Panc1 (cell line): ENCODE data around the gene FCN2. TPM values are rescaled to one million over a fixed set of nuclear protein-coding genes. Genes with fewer than 3 reads are reported as not detected.

Experiments
- ATAC-seq: fragments of 200-7000 bp; cut with Tn5 transposase; 2 replicates; pipeline ENCODE4 v1.9.1; 2020; ENCODE audit warnings: mild to moderate bottlenecking, moderate library complexity
- BruUV-seq: library from RNA; stranded (reverse); fragments of 400-500 nt; replicated peaks from 2 replicates; lab custom pipeline; 2021; lab: Mats Ljungman, UMichigan
- CTCF ChIA-PET: fragments of 300-600 bp; sonication (Branson Sonifier 250); formaldehyde crosslinking; loops from one replicate; lab custom pipeline; 2022; ENCODE audit warnings: antibody characterized with exemption; lab: Charles Lee
- POLR2A ChIA-PET: fragments of 300-600 bp; sonication (Branson Sonifier 250); formaldehyde crosslinking; loops from one replicate; lab custom pipeline; 2022; ENCODE audit warnings: antibody characterized with exemption; lab: Charles Lee
- DNase-seq: peaks from one replicate; pipeline ENCODE4 v3.0.0-alpha.2; 2010; ENCODE audit warnings: low read depth, low spot score
- H3K27ac ChIP-seq: 2 replicates; pipeline ENCODE4 v1.5.1; 2011; ENCODE audit warnings: mild to moderate bottlenecking, low read length, inconsistent platforms
- H3K27me3 ChIP-seq: fragments of 200-500 bp; sonication (Bioruptor generic); 2 replicates; pipeline ENCODE4 v1.6.0; 2014; ENCODE audit warnings: low read length, inconsistent platforms; ENCODE audit not compliant: control insufficient read depth, insufficient read depth
- H3K36me3 ChIP-seq: fragments of 200-500 bp; sonication (Bioruptor generic); 2 replicates; pipeline ENCODE4 v1.5.1; 2014; ENCODE audit warnings: inconsistent platforms, mild to moderate bottlenecking, low read length, moderate library complexity; ENCODE audit not compliant: control insufficient read depth, insufficient read depth
- H3K4me1 ChIP-seq: 2 replicates; pipeline ENCODE4 v1.5.1; 2011; ENCODE audit warnings: inconsistent platforms, mild to moderate bottlenecking, low read length, moderate library complexity; ENCODE audit not compliant: control insufficient read depth, insufficient read depth
- H3K4me3 ChIP-seq, 2 experiments: 2 replicates each; pipeline ENCODE4 v1.5.1; 2011 to 2012; ENCODE audit warnings: low read depth in 2 of 2, low read length in 2 of 2, mild to moderate bottlenecking in 2 of 2, inconsistent platforms in 1 of 2, moderate library complexity in 1 of 2
- H3K9me3 ChIP-seq: fragments of 200-500 bp; sonication (Bioruptor generic); 2 replicates; pipeline ENCODE4 v1.5.1; 2014; ENCODE audit warnings: low read depth, mild to moderate bottlenecking, inconsistent platforms, low read length, moderate library complexity; ENCODE audit not compliant: control insufficient read depth, insufficient read depth
- POLR2AphosphoS5 ChIP-seq: IDR thresholded peaks from 2 replicates; pipeline ENCODE4 v1.6.1; 2012; ENCODE audit warnings: mild to moderate bottlenecking, low read depth, low read length, moderate library complexity
- SIN3A ChIP-seq: IDR thresholded peaks from 2 replicates; pipeline ENCODE4 v1.6.1; 2012; ENCODE audit warnings: low read depth, mild to moderate bottlenecking, low read length, moderate library complexity, borderline replicate concordance; ENCODE audit not compliant: insufficient read depth
- TCF7L2 ChIP-seq: IDR thresholded peaks from 2 replicates; pipeline ENCODE4 v1.6.1; 2011; ENCODE audit warnings: mild to moderate bottlenecking, low read depth, low read length, inconsistent platforms
- in situ Hi-C: cut with HindIII; loops from 2 replicates; pipeline ENCODE4 v1.10.0; 2016; ENCODE audit warnings: low sequenced_read_pairs, low pct_unique_long_range_greater_than_20kb
- intact Hi-C: fragments of 100-400 bp; cut with micrococcal nuclease; formaldehyde crosslinking; loops from one replicate; pipeline ENCODE4 v1.10.0; 2022; ENCODE audit not compliant: unreplicated experiment
- total RNA-seq: library from RNA; stranded (reverse); gene quantifications from one replicate; pipeline ENCODE4 v1.2.1, GENCODE V29; 2021; ENCODE audit not compliant: unreplicated experiment
- TF ChIP-seq, protein P1 (sequence below), 2 experiments: IDR thresholded peaks; 2 replicates each; pipeline ENCODE4 v1.6.1; 2011 to 2012; ENCODE audit warnings: low read depth in 2 of 2, control low read depth in 1 of 2, low read length in 1 of 2, mild to moderate bottlenecking in 1 of 2, moderate library complexity in 1 of 2; ENCODE audit not compliant: insufficient read depth in 1 of 2
- TF ChIP-seq, protein P2 (sequence below): fragments of 450-650 bp; IDR thresholded peaks from 2 replicates; pipeline ENCODE4 v1.5.1; 2017; ENCODE audit warnings: mild to moderate bottlenecking

The FCN2 gene
- total RNA-seq, 1 experiment from 2014 or later = not detected

DNA sequence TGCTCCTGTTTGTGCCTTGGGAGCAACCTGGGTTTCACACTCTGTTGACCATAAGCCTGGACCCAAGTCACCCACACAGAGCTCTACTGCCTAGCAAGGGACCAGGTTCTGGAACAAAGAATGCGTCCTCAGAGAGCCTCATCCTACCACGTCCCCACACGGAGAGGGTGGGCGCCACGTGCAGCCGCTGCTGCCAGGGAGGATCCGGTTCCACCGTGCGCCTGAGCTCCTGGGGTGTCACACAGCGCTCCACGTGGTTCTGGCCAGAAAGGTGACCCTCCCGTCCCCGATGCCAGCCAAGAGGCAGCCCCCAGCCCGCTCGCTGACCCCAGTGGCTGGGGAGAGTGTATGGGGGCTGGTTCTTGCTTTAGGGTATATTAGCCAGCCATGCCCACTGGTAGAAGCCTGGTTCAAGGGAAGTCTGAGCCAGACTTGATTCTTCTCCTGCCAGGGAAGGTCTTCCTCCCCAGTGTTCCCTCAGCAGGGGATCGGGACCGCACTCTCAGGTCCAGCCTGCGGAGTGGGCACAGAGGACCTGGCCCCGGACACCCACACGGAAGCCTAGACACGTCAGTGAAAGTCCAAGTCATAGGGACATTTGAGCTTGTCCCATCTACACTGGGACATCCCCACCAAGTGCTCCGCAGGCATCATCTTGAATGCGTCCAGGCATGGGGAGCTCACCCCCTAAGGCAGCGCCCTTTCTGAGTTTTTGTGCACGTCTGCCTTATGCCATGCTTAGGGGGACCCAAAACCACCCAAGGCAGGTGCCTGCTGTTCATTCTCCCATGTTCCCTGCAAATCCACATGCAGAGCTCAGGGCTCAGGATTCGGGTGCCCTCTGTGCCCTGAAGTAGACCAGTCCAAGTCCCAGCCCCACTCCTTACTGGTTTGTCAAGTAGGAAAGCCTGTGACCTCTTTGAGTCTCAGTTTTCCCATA is 34.7 kb downstream of the FCN2 start:
- TF ChIP-seq TCF7L2 (no peak), POLR2AphosphoS5 (no peak), SIN3A (no peak)
- TF ChIP-seq, protein P1, sequence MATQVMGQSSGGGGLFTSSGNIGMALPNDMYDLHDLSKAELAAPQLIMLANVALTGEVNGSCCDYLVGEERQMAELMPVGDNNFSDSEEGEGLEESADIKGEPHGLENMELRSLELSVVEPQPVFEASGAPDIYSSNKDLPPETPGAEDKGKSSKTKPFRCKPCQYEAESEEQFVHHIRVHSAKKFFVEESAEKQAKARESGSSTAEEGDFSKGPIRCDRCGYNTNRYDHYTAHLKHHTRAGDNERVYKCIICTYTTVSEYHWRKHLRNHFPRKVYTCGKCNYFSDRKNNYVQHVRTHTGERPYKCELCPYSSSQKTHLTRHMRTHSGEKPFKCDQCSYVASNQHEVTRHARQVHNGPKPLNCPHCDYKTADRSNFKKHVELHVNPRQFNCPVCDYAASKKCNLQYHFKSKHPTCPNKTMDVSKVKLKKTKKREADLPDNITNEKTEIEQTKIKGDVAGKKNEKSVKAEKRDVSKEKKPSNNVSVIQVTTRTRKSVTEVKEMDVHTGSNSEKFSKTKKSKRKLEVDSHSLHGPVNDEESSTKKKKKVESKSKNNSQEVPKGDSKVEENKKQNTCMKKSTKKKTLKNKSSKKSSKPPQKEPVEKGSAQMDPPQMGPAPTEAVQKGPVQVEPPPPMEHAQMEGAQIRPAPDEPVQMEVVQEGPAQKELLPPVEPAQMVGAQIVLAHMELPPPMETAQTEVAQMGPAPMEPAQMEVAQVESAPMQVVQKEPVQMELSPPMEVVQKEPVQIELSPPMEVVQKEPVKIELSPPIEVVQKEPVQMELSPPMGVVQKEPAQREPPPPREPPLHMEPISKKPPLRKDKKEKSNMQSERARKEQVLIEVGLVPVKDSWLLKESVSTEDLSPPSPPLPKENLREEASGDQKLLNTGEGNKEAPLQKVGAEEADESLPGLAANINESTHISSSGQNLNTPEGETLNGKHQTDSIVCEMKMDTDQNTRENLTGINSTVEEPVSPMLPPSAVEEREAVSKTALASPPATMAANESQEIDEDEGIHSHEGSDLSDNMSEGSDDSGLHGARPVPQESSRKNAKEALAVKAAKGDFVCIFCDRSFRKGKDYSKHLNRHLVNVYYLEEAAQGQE (IDR thresholded peaks at IDR 0.05; ENCODE audit: insufficient read depth in 1 of 2, low read depth in 2 of 2, low read length in 1 of 2) = no peak
- ATAC-seq = no peak
- CTCF ChIA-PET = no interaction called here

DNA sequence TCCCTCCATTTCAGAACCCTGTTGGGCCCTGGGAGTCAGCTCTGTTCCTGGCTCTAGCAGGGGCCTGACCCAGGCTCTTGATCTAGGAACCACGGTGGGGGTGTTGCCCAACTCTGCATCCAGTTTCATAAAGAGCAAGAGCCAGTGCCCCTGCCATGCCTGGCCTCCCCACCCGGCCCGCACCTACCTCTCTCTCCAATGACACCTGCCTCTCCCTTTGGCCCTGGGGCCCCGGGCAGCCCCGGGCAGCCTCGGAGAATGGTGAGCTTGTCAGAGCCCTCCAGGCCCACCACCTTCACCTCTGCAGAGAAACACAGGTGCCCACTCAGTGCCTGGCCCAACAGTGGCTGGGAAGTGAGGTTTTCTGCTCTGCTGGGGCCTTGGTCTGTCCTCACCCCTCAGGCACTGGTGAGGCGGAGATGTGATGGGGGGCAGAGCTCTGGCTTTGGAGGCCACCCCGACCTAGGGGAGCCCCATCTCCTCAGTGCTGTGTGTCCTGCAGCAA is 35.6 kb downstream of the FCN2 start:
- Histone ChIP-seq H3K36me3 (no peaks in the 10 kb centered on the region), H3K4me3 (no peak overlapping the region), H3K27ac (no peak overlapping the region), H3K4me1 (no peaks in the 10 kb centered on the region), H3K9me3 (no peaks in the 10 kb centered on the region; the same call in 1 of the 2 replicates), H3K27me3 (no peaks in the 10 kb centered on the region)
- POLR2A ChIA-PET = no interaction called here
- ATAC-seq (no peak), DNase-seq (no peak)
- no TSS peak for BruUV-seq
- intact Hi-C loops (no loop called here), in situ Hi-C loops (no loop called here)
- TF ChIP-seq POLR2AphosphoS5 (no peak), TCF7L2 (no peak), SIN3A (no peak)
- TF ChIP-seq, protein P2, sequence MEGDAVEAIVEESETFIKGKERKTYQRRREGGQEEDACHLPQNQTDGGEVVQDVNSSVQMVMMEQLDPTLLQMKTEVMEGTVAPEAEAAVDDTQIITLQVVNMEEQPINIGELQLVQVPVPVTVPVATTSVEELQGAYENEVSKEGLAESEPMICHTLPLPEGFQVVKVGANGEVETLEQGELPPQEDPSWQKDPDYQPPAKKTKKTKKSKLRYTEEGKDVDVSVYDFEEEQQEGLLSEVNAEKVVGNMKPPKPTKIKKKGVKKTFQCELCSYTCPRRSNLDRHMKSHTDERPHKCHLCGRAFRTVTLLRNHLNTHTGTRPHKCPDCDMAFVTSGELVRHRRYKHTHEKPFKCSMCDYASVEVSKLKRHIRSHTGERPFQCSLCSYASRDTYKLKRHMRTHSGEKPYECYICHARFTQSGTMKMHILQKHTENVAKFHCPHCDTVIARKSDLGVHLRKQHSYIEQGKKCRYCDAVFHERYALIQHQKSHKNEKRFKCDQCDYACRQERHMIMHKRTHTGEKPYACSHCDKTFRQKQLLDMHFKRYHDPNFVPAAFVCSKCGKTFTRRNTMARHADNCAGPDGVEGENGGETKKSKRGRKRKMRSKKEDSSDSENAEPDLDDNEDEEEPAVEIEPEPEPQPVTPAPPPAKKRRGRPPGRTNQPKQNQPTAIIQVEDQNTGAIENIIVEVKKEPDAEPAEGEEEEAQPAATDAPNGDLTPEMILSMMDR = no peak
- TF ChIP-seq, protein P1 (IDR thresholded peaks at IDR 0.05; ENCODE audit: insufficient read depth in 1 of 2, low read depth in 2 of 2, low read length in 1 of 2) = no peak
- CTCF ChIA-PET = no interaction called here

More for the DNA sequence above, 34.7 kb downstream of the FCN2 start:
- Histone ChIP-seq H3K4me1 (no peaks in the 10 kb centered on the region), H3K27ac (no peak overlapping the region), H3K36me3 (no peaks in the 10 kb centered on the region), H3K4me3 (no peak overlapping the region), H3K27me3 (no peaks in the 10 kb centered on the region), H3K9me3 (no peaks in the 10 kb centered on the region; the same call in 1 of the 2 replicates)
- intact Hi-C loops = no loop called here
- in situ Hi-C loops = no loop called here
- POLR2A ChIA-PET = no interaction called here
- DNase-seq = no peak
- no TSS peak for BruUV-seq
